PC-3 (cell line): ENCODE measurements around the gene TCEA2. TPM values are rescaled to one million over a fixed set of nuclear protein-coding genes. Genes with fewer than 3 reads are reported as not detected.

ENCODE experiments used
- ATAC-seq: fragments of 200-7000 bp; cut with Tn5 transposase; 2 replicates; pipeline ENCODE4 v1.9.1; 2020; ENCODE audit warnings: mild to moderate bottlenecking, moderate library complexity
- BruUV-seq: library from RNA; stranded (reverse); fragments of 400-500 nt; replicated peaks from 2 replicates; lab custom pipeline; 2021; lab: Mats Ljungman, UMichigan
- CTCF ChIA-PET: fragments of 300-600 bp; sonication (Branson Sonifier 250); formaldehyde crosslinking; loops from one replicate; lab custom pipeline; 2022; ENCODE audit warnings: antibody characterized with exemption; lab: Charles Lee
- POLR2A ChIA-PET: fragments of 300-600 bp; sonication (Branson Sonifier 250); formaldehyde crosslinking; loops from one replicate; lab custom pipeline; 2022; ENCODE audit warnings: antibody characterized with exemption; ENCODE audit not compliant: unreplicated experiment; lab: Charles Lee
- DNase-seq: peaks from one replicate; pipeline ENCODE4 v3.0.0-alpha.2; 2015
- H2AFZ ChIP-seq: fragments of 300-600 bp; sonication (generic); 2 replicates; pipeline ENCODE4 v1.6.0; 2016; ENCODE audit warnings: antibody characterized with exemption, low read length
- H3F3A ChIP-seq: fragments of 300-600 bp; sonication (generic); one replicate; pipeline ENCODE4 v1.6.0; 2017; ENCODE audit warnings: antibody characterized with exemption, low read length, control low read depth, mild to moderate bottlenecking; ENCODE audit not compliant: unreplicated experiment
- H3K27ac ChIP-seq: fragments of 300-600 bp; sonication (generic); 2 replicates; pipeline ENCODE4 v1.5.1; 2016; ENCODE audit warnings: mild to moderate bottlenecking, low read length
- H3K27me3 ChIP-seq: fragments of 300-600 bp; sonication (generic); 2 replicates; pipeline ENCODE4 v1.6.1; 2016; ENCODE audit warnings: low read length, mixed read lengths
- H3K36me3 ChIP-seq: fragments of 300-600 bp; sonication (generic); 2 replicates; pipeline ENCODE4 v1.6.1; 2016; ENCODE audit warnings: low read depth, mixed run types, low read length, mixed read lengths
- H3K4me1 ChIP-seq: fragments of 300-600 bp; sonication (generic); 2 replicates; pipeline ENCODE4 v1.5.1; 2016; ENCODE audit warnings: low read length; ENCODE audit not compliant: insufficient read depth
- H3K4me2 ChIP-seq: fragments of 300-600 bp; sonication (generic); 2 replicates; pipeline ENCODE4 v1.6.0; 2016; ENCODE audit warnings: low read length
- H3K4me3 ChIP-seq: fragments of 300-600 bp; sonication (generic); 2 replicates; pipeline ENCODE4 v1.5.1; 2016; ENCODE audit warnings: mild to moderate bottlenecking, low read length, mixed read lengths
- H3K79me2 ChIP-seq: fragments of 300-600 bp; sonication (generic); 2 replicates; pipeline ENCODE4 v1.6.1; 2017; ENCODE audit warnings: low read length, mixed read lengths
- H3K9ac ChIP-seq: fragments of 300-600 bp; sonication (generic); 2 replicates; pipeline ENCODE4 v1.6.0; 2016; ENCODE audit warnings: mild to moderate bottlenecking, low read length
- H3K9me2 ChIP-seq: fragments of 300-600 bp; sonication (generic); replicated peaks from 2 replicates; pipeline ENCODE4 v1.6.1; 2016; ENCODE audit warnings: mixed run types, low read length, mixed read lengths
- H3K9me3 ChIP-seq: fragments of 300-600 bp; sonication (generic); 2 replicates; pipeline ENCODE4 v1.6.1; 2016; ENCODE audit warnings: low read length, mixed read lengths
- H4K20me1 ChIP-seq: fragments of 300-600 bp; sonication (generic); 2 replicates; pipeline ENCODE4 v1.6.1; 2016; ENCODE audit warnings: low read length, mixed read lengths
- EZH2 ChIP-seq: fragments of 300-600 bp; sonication (generic); IDR thresholded peaks from one replicate; pipeline ENCODE4 v1.6.1; 2017; ENCODE audit warnings: antibody characterized with exemption, mild to moderate bottlenecking, low read length; ENCODE audit not compliant: unreplicated experiment
- EZH2phosphoT487 ChIP-seq: fragments of 300-600 bp; sonication (generic); IDR thresholded peaks from 2 replicates; pipeline ENCODE4 v1.6.1; 2018; ENCODE audit warnings: mild to moderate bottlenecking, antibody characterized with exemption, low read length, borderline replicate concordance
- intact Hi-C: fragments of 100-400 bp; cut with micrococcal nuclease; formaldehyde crosslinking; loops from 2 replicates; pipeline ENCODE4 v1.9.0; 2023
- total RNA-seq: library from RNA; depleted of rRNA; stranded (reverse); fragments of >200 nt; gene quantifications from 2 replicates; pipeline ENCODE4 v1.2.3, GENCODE V29; 2014
- TF ChIP-seq, protein P1 (sequence below): fragments of 300-600 bp; sonication (generic); conservative IDR thresholded peaks from 2 replicates; pipeline ENCODE4 v1.5.1; 2017; ENCODE audit warnings: antibody characterized with exemption, low read depth, mild to moderate bottlenecking, low read length

The TCEA2 gene
- total RNA-seq, 1 experiment from 2014 or later, result 19.1 TPM

DNA sequence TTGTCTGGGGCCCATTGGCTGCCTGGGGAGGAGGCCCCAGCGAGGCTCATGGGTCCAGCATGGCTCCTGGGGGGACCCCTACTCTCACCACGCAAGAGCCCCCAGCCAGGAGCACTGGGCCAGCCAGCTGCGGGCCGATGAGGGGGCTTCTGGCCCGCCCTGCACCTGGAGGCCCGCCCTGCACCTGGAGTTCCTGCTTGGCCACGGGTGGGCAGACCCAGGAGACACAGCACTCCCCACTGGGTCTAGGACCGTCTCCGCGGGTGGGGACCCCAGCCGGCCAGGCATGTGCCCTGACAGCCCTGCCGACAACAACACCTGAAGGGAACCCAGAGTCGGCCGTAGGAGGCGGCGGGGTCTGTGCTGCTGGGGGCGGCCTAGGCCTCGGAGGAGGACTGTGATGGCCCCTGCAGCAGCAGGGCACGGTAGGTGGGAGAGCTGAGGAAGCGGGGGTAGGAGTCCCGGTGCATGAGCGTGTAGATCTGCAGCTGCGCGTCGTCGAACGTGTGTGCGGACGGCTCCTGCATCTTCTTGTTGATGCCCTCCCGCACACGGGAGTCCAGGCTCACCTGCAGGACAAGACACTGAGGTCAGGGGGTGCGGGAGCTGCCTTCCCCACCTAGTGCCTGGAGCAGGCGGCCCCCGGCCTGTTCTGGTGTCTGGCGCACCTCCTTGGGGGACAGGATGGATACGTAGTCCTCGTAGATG lies 10.6 kb downstream of the TCEA2 start:
- TF ChIP-seq, protein P1, sequence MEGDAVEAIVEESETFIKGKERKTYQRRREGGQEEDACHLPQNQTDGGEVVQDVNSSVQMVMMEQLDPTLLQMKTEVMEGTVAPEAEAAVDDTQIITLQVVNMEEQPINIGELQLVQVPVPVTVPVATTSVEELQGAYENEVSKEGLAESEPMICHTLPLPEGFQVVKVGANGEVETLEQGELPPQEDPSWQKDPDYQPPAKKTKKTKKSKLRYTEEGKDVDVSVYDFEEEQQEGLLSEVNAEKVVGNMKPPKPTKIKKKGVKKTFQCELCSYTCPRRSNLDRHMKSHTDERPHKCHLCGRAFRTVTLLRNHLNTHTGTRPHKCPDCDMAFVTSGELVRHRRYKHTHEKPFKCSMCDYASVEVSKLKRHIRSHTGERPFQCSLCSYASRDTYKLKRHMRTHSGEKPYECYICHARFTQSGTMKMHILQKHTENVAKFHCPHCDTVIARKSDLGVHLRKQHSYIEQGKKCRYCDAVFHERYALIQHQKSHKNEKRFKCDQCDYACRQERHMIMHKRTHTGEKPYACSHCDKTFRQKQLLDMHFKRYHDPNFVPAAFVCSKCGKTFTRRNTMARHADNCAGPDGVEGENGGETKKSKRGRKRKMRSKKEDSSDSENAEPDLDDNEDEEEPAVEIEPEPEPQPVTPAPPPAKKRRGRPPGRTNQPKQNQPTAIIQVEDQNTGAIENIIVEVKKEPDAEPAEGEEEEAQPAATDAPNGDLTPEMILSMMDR, result no peak
- TF ChIP-seq EZH2 (no peak), EZH2phosphoT487 (no peak)
- Histone ChIP-seq H3K4me3 (no peak overlapping the region), H3K79me2 (peaks cover 10% of the 10 kb centered on the region), H3K9ac (no peak overlapping the region), H3K36me3 (no peaks in the 10 kb centered on the region), H3K4me2 (no peak overlapping the region), H3K9me3 (no peaks in the 10 kb centered on the region), H3F3A (no peaks in the 10 kb centered on the region), H3K4me1 (peaks cover 8% of the 10 kb centered on the region), H3K27me3 (no peaks in the 10 kb centered on the region), H3K27ac (no peak overlapping the region), H3K9me2 (no peaks in the 10 kb centered on the region), H4K20me1 (no peaks in the 10 kb centered on the region), H2AFZ (no peak overlapping the region)
- no peak for DNase-seq
- no peak for ATAC-seq
- intact Hi-C loops, result no loop called here
- BruUV-seq, result no TSS peak
- POLR2A ChIA-PET, result no interaction called here
- CTCF ChIA-PET, result no interaction called here

DNA sequence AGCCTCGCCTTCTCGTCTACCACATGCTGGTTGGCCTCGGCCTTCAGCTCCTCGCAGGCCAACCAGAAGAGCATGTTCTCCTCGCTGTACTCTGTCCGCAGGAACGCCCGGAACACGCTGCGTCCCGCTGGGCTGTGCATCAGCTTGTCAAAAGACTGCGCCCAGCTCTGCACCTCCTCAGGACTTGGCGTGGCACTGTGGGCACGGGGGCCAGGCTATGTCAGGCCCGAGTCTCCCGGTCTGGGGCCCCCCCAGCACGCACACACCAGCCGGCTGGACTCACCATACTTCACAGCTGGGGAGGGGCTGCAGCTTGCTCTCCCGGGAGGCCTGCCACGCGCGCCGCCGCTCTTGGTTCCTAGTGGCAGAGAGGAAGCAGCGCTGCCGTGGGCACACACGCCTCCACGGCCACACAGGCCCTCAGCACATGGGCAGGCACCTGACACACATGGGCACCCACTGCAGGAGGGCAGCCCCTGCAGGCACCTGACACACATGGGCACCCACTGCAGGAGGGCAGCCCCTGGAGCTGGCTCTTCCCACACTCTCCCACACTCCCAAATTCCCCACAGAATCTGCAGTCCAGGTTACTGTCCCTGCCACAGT lies 11.3 kb downstream of the TCEA2 start:
- no peak overlapping the region for H3K9ac ChIP-seq
- ATAC-seq, result no peak

More for the DNA sequence above, 11.3 kb downstream of the TCEA2 start:
- Histone ChIP-seq H3K27ac (no peak overlapping the region), H3K4me2 (no peak overlapping the region), H4K20me1 (no peaks in the 10 kb centered on the region), H3F3A (no peaks in the 10 kb centered on the region), H3K4me1 (peaks cover 13% of the 10 kb centered on the region), H3K9me3 (no peaks in the 10 kb centered on the region), H3K36me3 (no peaks in the 10 kb centered on the region), H3K27me3 (no peaks in the 10 kb centered on the region), H2AFZ (no peak overlapping the region), H3K4me3 (no peak overlapping the region), H3K79me2 (peaks cover 17% of the 10 kb centered on the region), H3K9me2 (no peaks in the 10 kb centered on the region)
- TF ChIP-seq EZH2phosphoT487 (no peak), EZH2 (no peak)
- TF ChIP-seq, protein P1, result no peak
- intact Hi-C loops, result no loop called here
- CTCF ChIA-PET, result no interaction called here
- no peak for DNase-seq
- POLR2A ChIA-PET, result no interaction called here
- BruUV-seq, result no TSS peak
